ENCODE data around the gene IZUMO4. TPM values are rescaled to one million over a fixed set of nuclear protein-coding genes. Genes with fewer than 3 reads are reported as not detected.

The IZUMO4 gene
- total and polyA plus RNA-seq, 10 of the 15 experiments (the other 5 are each of a cell fraction or from before 2014, with no cell fraction given) = 0.53 to 27.1 (median 7.5) TPM

- TF ChIP-seq, protein P1, sequence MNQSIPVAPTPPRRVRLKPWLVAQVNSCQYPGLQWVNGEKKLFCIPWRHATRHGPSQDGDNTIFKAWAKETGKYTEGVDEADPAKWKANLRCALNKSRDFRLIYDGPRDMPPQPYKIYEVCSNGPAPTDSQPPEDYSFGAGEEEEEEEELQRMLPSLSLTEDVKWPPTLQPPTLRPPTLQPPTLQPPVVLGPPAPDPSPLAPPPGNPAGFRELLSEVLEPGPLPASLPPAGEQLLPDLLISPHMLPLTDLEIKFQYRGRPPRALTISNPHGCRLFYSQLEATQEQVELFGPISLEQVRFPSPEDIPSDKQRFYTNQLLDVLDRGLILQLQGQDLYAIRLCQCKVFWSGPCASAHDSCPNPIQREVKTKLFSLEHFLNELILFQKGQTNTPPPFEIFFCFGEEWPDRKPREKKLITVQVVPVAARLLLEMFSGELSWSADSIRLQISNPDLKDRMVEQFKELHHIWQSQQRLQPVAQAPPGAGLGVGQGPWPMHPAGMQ (IDR thresholded peaks at IDR 0.05; ENCODE audit: borderline replicate concordance) = no peak
Measured at GRCh38 chr19:2076526-2076944, 20.2 kb upstream of the IZUMO4 start (continued).

GRCh38 chr19:2077398-2077797 lies 19.3 kb upstream of the IZUMO4 start:
- ChIA-PET RAD21 (ENCODE audit: unreplicated experiment) (no interaction called here), POLR2A (interaction anchor here (0.6 kb wide), 1 partner anchor 52 kb away, joined by 4 read pairs; no protein-coding TSS in a partner anchor), SMC1A (ENCODE audit: uncharacterized antibody, unreplicated experiment) (no interaction called here), CTCF (no interaction called here)
- intact Hi-C loops (cut with micrococcal nuclease; ENCODE audit: unreplicated experiment) (no loop called here), in situ Hi-C loops (cut with MboI) (no loop called here)
- no TSS peak for BruUV-seq (replicated peaks)
- FAIRE-seq (no peak), DNase-seq (ENCODE audit: low read depth, low spot score) (no peak), ATAC-seq (no peak)
- TF ChIP-seq TCF3 (IDR thresholded peaks at IDR 0.05; ENCODE audit: borderline replicate concordance, insufficient read depth, low read depth, low read length) (0 out of 2 replicates have a peak, but pooled peaks have one; percentile 7), HDGF (IDR thresholded peaks at IDR 0.05) (0 out of 2 replicates have a peak, but pooled peaks have one; percentile 43), HCFC1 (IDR thresholded peaks at IDR 0.05; ENCODE audit: low read length) (no peak)
- no peaks in the 10 kb centered on the region; the same call in 2 of the 3 replicates for H3K9me3 ChIP-seq (replicated peaks; ENCODE audit: control insufficient read depth, insufficient read depth, low read length)
- 87% methylated on average over 7 of the region's 7 CpGs for WGBS (ENCODE audit: insufficient coverage, insufficient replicate concordance, low lambda C conversion rate, missing lambda C conversion rate)
- no peak overlapping the region for H3K27ac ChIP-seq (ENCODE audit: control insufficient read depth, insufficient read depth)
- peaks cover 55 to 59% of the 10 kb centered on the region in 2 experiments for H3K36me3 ChIP-seq (ENCODE audit: control insufficient read depth in 2 of 2, insufficient read depth in 2 of 2, low read length in 1 of 2)
- no peaks in the 10 kb centered on the region for H3K27me3 ChIP-seq (replicated peaks in 1 of 2; ENCODE audit: control insufficient read depth in 2 of 2, insufficient read depth in 2 of 2, low read length in 1 of 2)
- peak overlapping the region; percentile 39; the same call in 1 of the 2 replicates for H3K4me3 ChIP-seq
- H3K9ac ChIP-seq (ENCODE audit: control insufficient read depth, insufficient read depth, low read length) = no peak overlapping the region
- H3K4me1 ChIP-seq (ENCODE audit: control insufficient read depth, insufficient read depth, low read length) = peaks cover 39% of the 10 kb centered on the region
- H4K20me1 ChIP-seq (ENCODE audit: control insufficient read depth, insufficient read depth) = peaks cover 41% of the 10 kb centered on the region
- H3K79me2 ChIP-seq (ENCODE audit: control insufficient read depth, insufficient read depth, low read length) = peaks cover 84% of the 10 kb centered on the region
- H2AFZ ChIP-seq (ENCODE audit: control insufficient read depth, low read depth, low read length) = no peak overlapping the region
- peak overlapping the region; percentile 55; the same call in 1 of the 2 replicates for H3K4me2 ChIP-seq (ENCODE audit: control insufficient read depth, insufficient read depth)

All from GM12878 (cell line).